Activated gamma-delta T cell treated with Interleukin-2 at 50 U/mL for 16 hours (primary cell): ENCODE measurements around the gene SPDYE6.
"Not testable (repeated sequence)": the region's sequence is repeated elsewhere in the genome, so short reads cannot be mapped to it uniquely, and the experiment has no call there.

Source experiments
- DNase-seq: peaks from one replicate; pipeline ENCODE4 v3.0.0-alpha.2; 2020

Gene SPDYE6

DNA sequence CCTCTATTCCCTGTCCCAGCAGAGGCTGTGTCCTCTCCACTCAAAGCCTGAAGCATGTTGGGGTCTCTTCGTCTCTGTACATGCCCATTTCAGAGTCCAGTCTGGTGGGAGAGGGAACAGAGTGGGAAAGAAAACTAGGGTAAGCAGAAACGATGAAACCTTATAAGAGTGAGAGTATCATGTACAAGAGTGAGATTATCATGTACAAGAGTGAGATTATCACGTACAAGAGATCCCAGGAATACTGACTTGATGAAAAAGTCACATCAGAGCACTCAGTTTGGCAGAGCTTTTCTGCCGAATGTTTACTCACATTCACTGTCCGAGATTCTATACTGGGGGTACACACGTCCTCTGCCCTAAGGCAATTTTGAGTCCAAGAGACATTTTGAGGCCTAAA, at the start of gene SPDYE6:
Gene SPDYE6 (minus strand): TSS at position 101 of the 400 bp plus-strand sequence. CDS start 421 bp downstream, outside the sequence.
- DNase-seq, result not testable (repeated sequence)

DNA sequence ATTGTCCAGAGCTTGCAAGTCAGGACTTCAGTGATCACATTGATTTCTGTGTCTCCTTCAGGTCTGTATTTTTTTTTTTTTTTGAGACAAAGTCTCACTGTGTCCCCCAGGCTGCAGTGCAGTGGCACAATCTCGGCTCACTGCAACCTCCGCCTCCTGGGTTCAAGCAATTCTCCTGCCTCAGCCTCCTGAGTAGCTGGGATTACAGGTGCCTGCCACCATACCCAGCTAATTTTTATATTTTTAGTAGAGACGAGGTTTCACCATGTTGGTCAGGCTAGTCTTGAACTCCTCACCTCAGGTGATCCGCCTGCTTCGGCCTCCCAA, 48.6 kb upstream of the SPDYE6 start:
- not testable (repeated sequence) for DNase-seq

- DNase-seq, result peak; percentile 36
These were observed 48.0 kb upstream of the SPDYE6 start for GRCh38 chr7:102404005-102404861.

- no peak for DNase-seq
These were observed 47.3 kb upstream of the SPDYE6 start for GRCh38 chr7:102403563-102403962.

DNA sequence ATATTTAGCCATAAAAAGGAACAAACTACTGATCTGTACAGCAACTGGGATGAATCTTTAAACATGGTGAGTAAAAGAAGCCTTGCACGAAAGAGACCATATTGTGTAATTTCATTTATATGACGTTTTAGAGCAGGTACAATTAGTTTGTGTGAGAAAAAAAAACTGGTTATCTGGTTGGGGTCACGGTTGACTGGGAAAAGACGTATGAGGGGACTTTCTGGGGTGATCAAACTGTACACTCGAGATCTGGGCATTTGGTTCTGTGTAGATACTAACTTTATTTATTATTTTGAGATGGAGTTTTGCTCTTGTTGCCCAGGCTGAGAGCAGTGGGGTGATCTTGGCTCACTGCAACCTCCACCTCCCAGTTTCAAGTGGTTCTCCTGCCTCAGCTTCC, 44.1 kb upstream of the SPDYE6 start:
- no peak for DNase-seq

GRCh38 chr7:102398543-102398942, 42.3 kb upstream of the SPDYE6 start:
- DNase-seq, result no peak

GRCh38 chr7:102396710-102397019, 40.4 kb upstream of the SPDYE6 start:
- no peak for DNase-seq

DNA sequence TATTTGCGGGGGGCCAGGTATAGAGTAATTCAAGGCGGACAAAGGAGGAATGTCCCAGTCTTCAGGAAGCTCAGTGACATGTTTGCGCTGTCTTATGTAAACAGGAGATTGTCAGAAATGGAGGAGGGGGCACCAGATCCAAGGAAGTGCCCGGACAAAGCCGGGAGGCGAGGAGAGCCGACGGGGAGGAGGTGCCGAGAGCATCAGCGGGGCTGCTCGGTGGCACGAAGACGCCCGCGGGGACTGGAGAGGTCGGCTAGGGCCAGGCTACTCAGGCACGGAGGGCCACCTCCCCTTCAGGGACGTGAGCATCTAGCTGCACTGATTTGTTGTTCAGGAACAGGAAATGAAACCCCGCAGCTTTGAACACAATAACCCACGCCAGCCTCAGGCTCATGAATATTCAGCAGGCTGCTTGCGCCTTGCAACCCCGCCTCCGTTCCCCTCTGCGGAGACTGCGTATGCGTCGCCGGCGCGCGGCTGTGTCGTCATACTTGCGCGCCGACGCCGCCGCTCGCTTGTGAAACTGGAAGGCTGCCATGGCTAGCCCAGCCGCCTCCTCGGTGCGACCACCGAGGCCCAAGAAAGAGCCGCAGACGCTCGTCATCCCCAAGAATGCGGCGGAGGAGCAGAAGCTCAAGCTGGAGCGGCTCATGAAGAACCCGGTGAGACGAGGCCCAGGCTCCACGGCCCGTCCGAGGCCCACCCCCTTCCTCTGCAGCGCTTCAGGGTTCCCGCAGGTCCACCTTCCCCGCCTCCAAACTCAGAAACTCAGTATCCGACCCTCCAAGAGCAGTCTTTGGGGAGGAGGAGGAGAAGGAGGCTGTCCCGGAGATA, 39.8 kb upstream of the SPDYE6 start, which contains the start of gene PRKRIP1:
Gene PRKRIP1 (plus strand): TSS at position 491 of the 837 bp plus-strand sequence. CDS start 49 bp downstream, at position 540.
- DNase-seq, result peak; percentile 84

GRCh38 chr7:102395592-102395872, 39.3 kb upstream of the SPDYE6 start:
- DNase-seq, result no peak

DNA sequence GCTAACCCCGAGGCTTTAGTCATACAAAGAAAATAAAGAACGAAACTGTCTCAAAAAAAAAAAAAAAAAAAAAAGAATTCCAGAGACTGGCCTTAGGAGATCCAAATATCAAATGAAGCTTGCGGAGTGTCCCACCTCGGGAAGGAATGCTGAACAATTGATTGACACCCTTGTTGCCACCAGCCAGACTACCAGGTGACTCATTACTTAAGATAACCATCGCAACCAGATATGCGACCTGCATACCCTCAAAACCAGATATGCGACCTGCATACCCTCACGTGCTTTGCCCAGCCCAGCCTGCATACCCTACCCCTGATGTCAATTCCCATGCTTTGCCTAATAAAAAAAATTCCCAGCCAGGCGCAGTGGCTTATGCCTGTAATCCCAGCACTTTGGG, 37.2 kb upstream of the SPDYE6 start:
- no peak for DNase-seq

DNA sequence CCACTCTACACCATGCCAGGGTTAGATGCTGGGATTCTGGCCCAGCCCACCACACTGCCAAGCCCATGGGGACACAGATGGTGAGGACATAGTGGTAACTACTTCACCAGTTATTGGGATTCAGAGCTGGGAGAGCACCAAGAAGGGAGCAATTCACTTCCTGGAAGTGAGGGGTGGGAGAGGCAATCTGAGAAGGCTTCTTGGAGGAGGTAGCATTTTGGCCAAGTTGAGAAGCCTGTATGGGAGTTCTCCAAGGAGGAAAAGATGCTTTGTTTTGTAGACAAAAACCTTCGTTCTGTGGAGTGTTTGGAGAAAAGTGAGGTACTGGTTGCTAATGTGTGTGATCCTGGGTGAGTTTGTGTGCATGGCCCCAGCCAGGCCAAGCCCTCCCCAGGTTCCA, 36.1 kb upstream of the SPDYE6 start:
- DNase-seq, result no peak

GRCh38 chr7:102390697-102391484, 34.6 kb upstream of the SPDYE6 start:
- DNase-seq, result peak; percentile 69

- no peak for DNase-seq
These were observed 33.6 kb upstream of the SPDYE6 start for GRCh38 chr7:102389810-102390209.

GRCh38 chr7:102387064-102387463, 30.8 kb upstream of the SPDYE6 start:
- no peak for DNase-seq

- not testable (repeated sequence) for DNase-seq
These were observed 25.6 kb upstream of the SPDYE6 start for GRCh38 chr7:102381696-102382425.

DNA sequence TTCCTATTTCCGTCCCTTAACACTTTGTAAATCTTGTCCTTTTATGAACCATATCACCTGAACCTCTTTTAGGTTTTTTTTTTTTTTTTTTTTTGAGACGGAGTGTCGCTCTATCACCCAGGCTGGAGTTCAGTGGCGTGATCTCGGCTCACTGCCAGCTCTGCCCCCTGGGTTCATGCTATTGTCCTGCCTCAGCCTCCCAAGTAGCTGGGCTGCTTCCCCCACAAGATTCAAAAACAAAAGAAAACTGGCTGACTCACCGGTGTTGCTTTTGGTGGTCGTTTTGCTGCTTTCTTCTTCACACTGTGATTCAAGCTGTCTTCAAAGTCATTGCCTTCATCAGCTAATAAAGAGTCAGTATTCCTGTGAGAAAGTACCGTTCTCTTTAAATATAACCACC, 24.6 kb upstream of the SPDYE6 start:
- DNase-seq, result not testable (repeated sequence)

- no peak for DNase-seq
These were observed 20.8 kb upstream of the SPDYE6 start for GRCh38 chr7:102376964-102377466.

DNA sequence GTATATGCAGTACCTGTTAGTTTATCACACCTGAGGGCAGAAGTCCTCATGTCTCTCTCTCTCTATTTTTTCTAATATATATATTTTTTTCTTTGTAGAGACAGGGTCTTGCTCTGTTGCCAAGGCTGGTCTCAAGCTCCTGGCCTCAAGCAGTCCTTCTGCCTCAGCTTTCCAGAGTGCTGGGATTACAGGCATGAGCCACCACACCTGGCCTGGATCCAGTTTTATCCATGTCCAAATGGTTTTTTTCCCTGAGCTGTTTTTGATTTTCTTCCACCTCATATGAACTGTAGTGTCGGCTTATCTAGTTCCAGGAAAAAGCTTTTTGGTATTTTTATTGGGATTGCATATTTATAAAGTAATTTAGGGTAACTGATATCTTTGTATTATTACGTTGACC, 16.6 kb upstream of the SPDYE6 start:
- DNase-seq, result not testable (repeated sequence)

DNA sequence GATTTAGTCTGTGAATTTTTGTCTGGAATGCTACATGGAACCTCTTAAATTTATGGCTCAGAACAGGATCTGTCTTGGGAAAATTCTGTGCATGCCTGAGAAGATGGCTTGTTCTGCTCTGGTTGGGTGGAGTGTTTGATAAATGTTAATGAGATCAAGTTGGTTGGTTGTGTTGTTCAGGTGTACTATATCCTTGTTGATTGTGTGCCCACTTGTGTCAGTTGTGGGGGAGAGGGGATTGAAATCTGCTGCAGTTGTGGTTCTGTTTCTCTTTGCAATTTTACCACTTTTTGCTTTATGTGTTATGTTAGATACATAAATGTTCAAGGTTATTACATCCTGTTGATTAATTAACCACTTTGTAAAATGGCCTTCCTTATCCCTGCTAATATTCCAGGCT, 13.8 kb upstream of the SPDYE6 start:
- DNase-seq, result not testable (repeated sequence)

- not testable (repeated sequence) for DNase-seq
These were observed 9.1 kb upstream of the SPDYE6 start for GRCh38 chr7:102365390-102365789.

- DNase-seq, result not testable (repeated sequence)
These were observed 8.2 kb upstream of the SPDYE6 start for GRCh38 chr7:102364394-102364886.
